Measurements from ENCODE around the gene RAB17. TPM values are rescaled to one million over a fixed set of nuclear protein-coding genes. Genes with fewer than 3 reads are reported as not detected.
A peak's percentile ranks its signal among the peaks of the same experiment; 100 is the strongest.

The RAB17 gene
- total and polyA plus RNA-seq, 10 donors, result 0.24 to 2.2 (median 0.67) TPM; not detected in 3

DNA sequence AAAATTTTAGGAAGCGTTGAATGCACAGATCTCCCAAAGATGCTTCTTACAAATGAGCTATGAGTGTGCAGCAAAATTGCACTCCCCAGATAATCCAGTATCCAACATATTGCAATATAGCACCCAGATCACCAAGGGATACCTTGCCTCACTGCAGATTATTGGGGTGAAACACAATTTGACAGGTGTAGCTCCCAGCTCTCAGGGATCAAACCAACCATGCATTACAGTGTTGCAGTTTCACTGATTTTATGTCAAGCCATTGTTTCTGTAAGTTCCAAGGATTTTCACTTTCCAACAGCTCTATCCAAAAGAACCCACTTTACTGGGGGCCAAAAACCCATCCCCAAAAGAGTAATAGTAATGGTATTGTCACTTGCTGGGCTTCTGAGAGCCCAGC lies 35.0 kb downstream of the RAB17 start:
- H3K9me3 ChIP-seq, result peaks cover 0 to 33% (median 20%) of the 10 kb centered on the region in 8 donors
- no peak overlapping the region for H3K27ac ChIP-seq
- DNase-seq, result no peak
- H3K4me3 ChIP-seq, result no peak overlapping the region
- H3K36me3 ChIP-seq, result no peaks in the 10 kb centered on the region
- peaks cover 0 to 33% (median 0%) of the 10 kb centered on the region in 7 donors for H3K27me3 ChIP-seq (replicated peaks in 1 of 7)
- no peak for TF ChIP-seq POLR2A (IDR thresholded peaks at IDR 0.05)
- TF ChIP-seq, protein P1, sequence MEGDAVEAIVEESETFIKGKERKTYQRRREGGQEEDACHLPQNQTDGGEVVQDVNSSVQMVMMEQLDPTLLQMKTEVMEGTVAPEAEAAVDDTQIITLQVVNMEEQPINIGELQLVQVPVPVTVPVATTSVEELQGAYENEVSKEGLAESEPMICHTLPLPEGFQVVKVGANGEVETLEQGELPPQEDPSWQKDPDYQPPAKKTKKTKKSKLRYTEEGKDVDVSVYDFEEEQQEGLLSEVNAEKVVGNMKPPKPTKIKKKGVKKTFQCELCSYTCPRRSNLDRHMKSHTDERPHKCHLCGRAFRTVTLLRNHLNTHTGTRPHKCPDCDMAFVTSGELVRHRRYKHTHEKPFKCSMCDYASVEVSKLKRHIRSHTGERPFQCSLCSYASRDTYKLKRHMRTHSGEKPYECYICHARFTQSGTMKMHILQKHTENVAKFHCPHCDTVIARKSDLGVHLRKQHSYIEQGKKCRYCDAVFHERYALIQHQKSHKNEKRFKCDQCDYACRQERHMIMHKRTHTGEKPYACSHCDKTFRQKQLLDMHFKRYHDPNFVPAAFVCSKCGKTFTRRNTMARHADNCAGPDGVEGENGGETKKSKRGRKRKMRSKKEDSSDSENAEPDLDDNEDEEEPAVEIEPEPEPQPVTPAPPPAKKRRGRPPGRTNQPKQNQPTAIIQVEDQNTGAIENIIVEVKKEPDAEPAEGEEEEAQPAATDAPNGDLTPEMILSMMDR (IDR thresholded peaks at IDR 0.05 in 8 of 11, conservative IDR thresholded peaks at IDR 0.05 in 3 of 11), result no peak
- TF ChIP-seq POLR2AphosphoS5 (IDR thresholded peaks at IDR 0.05), result no peak
- no peaks in the 10 kb centered on the region for H3K4me1 ChIP-seq
- 93 to 97% (median 96%) methylated on average over 1 of the region's 1 CpG for WGBS, 5 donors
- intact Hi-C loops (cut with DNase I; ENCODE audit: low total_unique reads), result no loop called here

DNA sequence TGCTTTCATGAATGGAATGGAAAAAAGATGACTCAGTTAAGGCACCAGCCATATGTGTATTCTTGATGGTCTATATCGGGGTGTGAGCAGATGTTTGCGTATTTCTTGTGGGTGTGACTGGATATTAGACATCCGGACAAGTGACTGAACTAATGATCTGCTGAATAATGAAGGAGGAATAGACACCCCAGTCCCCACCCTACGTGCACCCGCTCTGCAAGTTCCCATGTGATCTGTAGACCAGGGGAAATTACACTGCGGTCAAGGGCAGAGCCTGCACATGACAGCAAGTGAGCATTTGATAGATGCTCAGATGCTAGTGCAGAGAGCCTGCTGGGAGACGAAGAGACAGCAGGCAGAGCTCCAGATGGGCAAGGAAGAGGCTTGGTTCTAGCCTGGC lies 36.6 kb downstream of the RAB17 start:
- Histone ChIP-seq H3K27ac (no peak overlapping the region), H3K27me3 (replicated peaks in 1 of 7) (peaks cover 0 to 37% (median 0%) of the 10 kb centered on the region in 7 donors), H3K9me3 (peaks cover 0 to 33% (median 20%) of the 10 kb centered on the region in 8 donors), H3K36me3 (no peaks in the 10 kb centered on the region), H3K4me3 (no peak overlapping the region), H3K4me1 (no peaks in the 10 kb centered on the region)
- DNase-seq, result peak; percentile 17
- TF ChIP-seq POLR2AphosphoS5 (IDR thresholded peaks at IDR 0.05) (no peak), POLR2A (IDR thresholded peaks at IDR 0.05) (no peak)
- TF ChIP-seq, protein P1 (IDR thresholded peaks at IDR 0.05 in 8 of 11, conservative IDR thresholded peaks at IDR 0.05 in 3 of 11), result no peak
- 72 to 88% (median 84%) methylated on average over 7 of the region's 7 CpGs for WGBS, 5 donors
- intact Hi-C loops (cut with DNase I; ENCODE audit: low total_unique reads), result no loop called here

DNA sequence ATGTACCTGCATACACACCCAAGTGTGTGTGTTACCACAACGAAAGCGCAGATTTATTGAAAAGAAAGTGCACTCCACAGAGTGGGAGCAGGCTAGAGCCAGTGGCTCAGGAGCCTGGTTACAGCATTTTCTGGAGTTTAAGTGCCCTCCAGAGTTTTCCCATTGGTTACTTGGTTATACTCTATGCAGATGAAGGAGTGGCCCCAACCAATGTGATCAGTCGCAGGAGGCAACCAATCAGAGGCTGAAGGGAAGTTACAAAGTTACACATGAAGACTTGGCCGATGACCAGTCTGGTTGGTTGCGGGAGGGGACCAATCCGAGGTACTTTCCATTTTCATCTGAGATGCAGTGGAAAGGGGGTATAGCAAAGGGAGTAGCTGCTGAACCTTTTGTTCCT lies 37.6 kb downstream of the RAB17 start:
- Histone ChIP-seq H3K9me3 (peaks cover 0 to 33% (median 20%) of the 10 kb centered on the region in 8 donors), H3K4me1 (no peaks in the 10 kb centered on the region), H3K27me3 (replicated peaks in 1 of 7) (peaks cover 0 to 38% (median 0%) of the 10 kb centered on the region in 7 donors), H3K27ac (no peak overlapping the region), H3K36me3 (no peaks in the 10 kb centered on the region), H3K4me3 (no peak overlapping the region)
- TF ChIP-seq, protein P1 (IDR thresholded peaks at IDR 0.05 in 8 of 11, conservative IDR thresholded peaks at IDR 0.05 in 3 of 11), result no peak
- TF ChIP-seq POLR2A (IDR thresholded peaks at IDR 0.05) (no peak), POLR2AphosphoS5 (IDR thresholded peaks at IDR 0.05) (no peak)
- peak; percentile 22 for DNase-seq
- 70 to 92% (median 89%) methylated on average over 6 of the region's 6 CpGs for WGBS, 5 donors
- intact Hi-C loops (cut with DNase I; ENCODE audit: low total_unique reads), result no loop called here

DNA sequence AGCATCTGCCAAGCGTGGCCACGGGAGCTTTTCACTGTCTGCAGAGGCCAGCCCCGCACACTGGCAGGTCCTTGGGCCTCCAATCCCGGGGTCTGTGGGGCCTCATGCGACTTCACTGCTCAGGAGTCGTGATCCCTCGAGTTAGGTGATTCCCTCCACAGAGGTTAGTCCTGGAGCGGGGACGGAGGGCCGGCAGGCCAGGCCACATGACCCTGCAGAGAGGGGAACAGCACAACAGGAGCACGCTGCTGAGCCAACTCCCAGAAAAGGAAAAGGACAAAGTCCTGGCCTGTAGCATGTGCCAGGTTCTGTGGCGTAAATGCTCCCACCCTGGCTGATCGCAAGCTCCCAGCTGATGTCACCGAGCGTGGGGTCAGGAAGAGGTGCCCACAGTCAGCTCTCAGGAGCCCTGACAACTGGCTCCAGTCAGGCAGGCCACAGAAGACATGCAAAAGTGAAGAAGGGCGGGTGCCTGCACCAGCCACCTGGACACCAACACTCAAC lies 39.4 kb downstream of the RAB17 start:
- peak; percentile 70 for DNase-seq
- no peak overlapping the region for H3K27ac ChIP-seq
- no peak overlapping the region for H3K4me3 ChIP-seq
- WGBS, 5 donors, result 85 to 93% (median 87%) methylated on average over 9 to 16 of the region's 16 CpGs
- intact Hi-C loops (cut with DNase I; ENCODE audit: low total_unique reads), result no loop called here
- no peaks in the 10 kb centered on the region for H3K4me1 ChIP-seq
- H3K36me3 ChIP-seq, result no peaks in the 10 kb centered on the region
- TF ChIP-seq POLR2A (IDR thresholded peaks at IDR 0.05) (no peak), POLR2AphosphoS5 (IDR thresholded peaks at IDR 0.05) (no peak)
- TF ChIP-seq, protein P1 (IDR thresholded peaks at IDR 0.05 in 8 of 11, conservative IDR thresholded peaks at IDR 0.05 in 3 of 11), result no peak
- H3K9me3 ChIP-seq, result peaks cover 0 to 27% (median 16%) of the 10 kb centered on the region in 8 donors
- H3K27me3 ChIP-seq (replicated peaks in 1 of 7), result peaks cover 0 to 39% (median 0%) of the 10 kb centered on the region in 7 donors

Data from spleen (tissue), 11 donors.